Mesothelial cell of epicardium (in vitro differentiated cells): ENCODE data around the gene RCAN1. TPM values are rescaled to one million over a fixed set of nuclear protein-coding genes. Genes with fewer than 3 reads are reported as not detected.

Experiments used
- DNase-seq, 2 experiments: peaks; one replicate each; pipeline ENCODE4 v3.0.0; 2021; ENCODE audit warnings: low spot score in 2 of 2; ENCODE audit not compliant: unreplicated experiment in 2 of 2
- H3K27ac Mint-ChIP-seq: 2 replicates; pipeline ENCODE4 v1.8.0; 2021; ENCODE audit warnings: mixed read lengths
- H3K27me3 Mint-ChIP-seq: 2 replicates; pipeline ENCODE4 v1.8.0; 2021; ENCODE audit warnings: low read depth, mixed read lengths
- H3K36me3 Mint-ChIP-seq: 2 replicates; pipeline ENCODE4 v1.8.0; 2021; ENCODE audit warnings: mixed read lengths
- H3K4me1 Mint-ChIP-seq: 2 replicates; pipeline ENCODE4 v1.8.0; 2021; ENCODE audit warnings: mixed read lengths
- H3K4me3 Mint-ChIP-seq: 2 replicates; pipeline ENCODE4 v1.8.0; 2021; ENCODE audit warnings: mild to moderate bottlenecking, moderate library complexity, mixed read lengths
- H3K9me3 Mint-ChIP-seq: 2 replicates; pipeline ENCODE4 v1.8.0; 2021; ENCODE audit warnings: mixed read lengths
- CTCF ChIP-seq: fragments of 200-600 bp; sonication (generic); IDR thresholded peaks from one replicate; pipeline ENCODE4 v1.5.0; 2021; ENCODE audit warnings: antibody characterized with exemption; ENCODE audit not compliant: unreplicated experiment
- total RNA-seq: library from RNA; stranded (reverse); gene quantifications from 3 replicates; pipeline ENCODE4 v1.2.1, GENCODE V29; 2021

Gene RCAN1
- total RNA-seq, 1 donor from 2014 or later = 14.8 TPM

- TF ChIP-seq CTCF = no peak
- no peak for DNase-seq
- Mint-ChIP-seq H3K27ac (peak overlapping the region; percentile 71), H3K27me3 (no peaks in the 10 kb centered on the region), H3K4me1 (peaks cover 37% of the 10 kb centered on the region), H3K4me3 (no peak overlapping the region), H3K36me3 (no peaks in the 10 kb centered on the region), H3K9me3 (peaks cover under 1% of the 10 kb centered on the region)
Measured at GRCh38 chr21:34537838-34538237, 77.1 kb downstream of the RCAN1 start.

- Mint-ChIP-seq H3K36me3 (no peaks in the 10 kb centered on the region), H3K27me3 (no peaks in the 10 kb centered on the region), H3K9me3 (no peaks in the 10 kb centered on the region), H3K27ac (peak overlapping the region; percentile 88), H3K4me1 (peaks cover 37% of the 10 kb centered on the region), H3K4me3 (no peak overlapping the region)
- DNase-seq = no peak
- no peak for TF ChIP-seq CTCF
Measured at GRCh38 chr21:34536820-34537219, 78.1 kb downstream of the RCAN1 start.

GRCh38 chr21:34536311-34536710, 78.6 kb downstream of the RCAN1 start:
- no peak for TF ChIP-seq CTCF
- no peaks in the 10 kb centered on the region for H3K36me3 Mint-ChIP-seq
- no peak overlapping the region for H3K4me3 Mint-ChIP-seq
- H3K27ac Mint-ChIP-seq = peak overlapping the region; percentile 88
- H3K27me3 Mint-ChIP-seq = no peaks in the 10 kb centered on the region
- H3K9me3 Mint-ChIP-seq = no peaks in the 10 kb centered on the region
- DNase-seq = no peak
- H3K4me1 Mint-ChIP-seq = peaks cover 37% of the 10 kb centered on the region

GRCh38 chr21:34535886-34536285, 79.0 kb downstream of the RCAN1 start:
- no peaks in the 10 kb centered on the region for H3K36me3 Mint-ChIP-seq
- H3K9me3 Mint-ChIP-seq = no peaks in the 10 kb centered on the region
- peak overlapping the region; percentile 31 for H3K27ac Mint-ChIP-seq
- no peaks in the 10 kb centered on the region for H3K27me3 Mint-ChIP-seq
- H3K4me3 Mint-ChIP-seq = no peak overlapping the region
- no peak for DNase-seq
- TF ChIP-seq CTCF = no peak
- peaks cover 37% of the 10 kb centered on the region for H3K4me1 Mint-ChIP-seq

GRCh38 chr21:34534522-34534921, 80.4 kb downstream of the RCAN1 start:
- no peaks in the 10 kb centered on the region for H3K36me3 Mint-ChIP-seq
- H3K27ac Mint-ChIP-seq = no peak overlapping the region
- TF ChIP-seq CTCF = no peak
- no peaks in the 10 kb centered on the region for H3K27me3 Mint-ChIP-seq
- no peak for DNase-seq
- peaks cover 27% of the 10 kb centered on the region for H3K4me1 Mint-ChIP-seq
- H3K4me3 Mint-ChIP-seq = no peak overlapping the region
- no peaks in the 10 kb centered on the region for H3K9me3 Mint-ChIP-seq

GRCh38 chr21:34533938-34534337, 81.0 kb downstream of the RCAN1 start:
- DNase-seq = no peak
- Mint-ChIP-seq H3K27me3 (no peaks in the 10 kb centered on the region), H3K36me3 (no peaks in the 10 kb centered on the region), H3K9me3 (peaks cover 2% of the 10 kb centered on the region), H3K27ac (no peak overlapping the region), H3K4me1 (peaks cover 27% of the 10 kb centered on the region), H3K4me3 (no peak overlapping the region)
- TF ChIP-seq CTCF = no peak
